H1 (cell line): Measurements from ENCODE around the gene ABCA13. TPM values are rescaled to one million over a fixed set of nuclear protein-coding genes. Genes with fewer than 3 reads are reported as not detected.

Source experiments
- BRCA1 ChIP-seq: IDR thresholded peaks from 2 replicates; pipeline ENCODE4 v1.6.1; 2012; ENCODE audit warnings: low read depth, low read length, improper control_type of control experiment
- CHD1 ChIP-seq: IDR thresholded peaks from 2 replicates; pipeline ENCODE4 v1.6.1; 2012; ENCODE audit warnings: low read depth, low read length, improper control_type of control experiment
- HDAC2 ChIP-seq, 2 experiments: fragments of 300-600 bp in 1 of 2; sonication (generic) in 1 of 2; IDR thresholded peaks; 2 replicates each; pipeline ENCODE4 v1.6.1; 2011 to 2012; ENCODE audit warnings: low read depth in 2 of 2, low read length in 2 of 2, mild to moderate bottlenecking in 2 of 2, moderate library complexity in 2 of 2, borderline replicate concordance in 1 of 2, inconsistent platforms in 1 of 2
- YY1 ChIP-seq: IDR thresholded peaks from 2 replicates; pipeline ENCODE4 v1.6.1; 2011; ENCODE audit warnings: low read depth, mild to moderate bottlenecking, low read length
- polyA plus RNA-seq, 7 experiments: library from polyadenylated mRNA; depleted of rRNA in 3 of 7; stranded (reverse) in 5 of 7; unstranded in 2 of 7; fragments of >200 nt in 5 of 7; fragments of 200-250 nt in 2 of 7; gene quantifications; 1 replicate in 5 of 7; 2 replicates in 1 of 7; 4 replicates in 1 of 7; pipeline versions ENCODE4 v1.2.1 to v1.2.3, GENCODE V29; 2011 to 2013; ENCODE audit warnings: missing spikeins in 2 of 7, mixed read lengths in 2 of 7
- total RNA-seq: library from RNA; stranded (reverse); fragmentation: NEBNext Ultra II Directional; extraction: Animal tissue kit (Norgen Biotek cat#: 25700); gene quantifications from 2 replicates; pipeline ENCODE4 v1.2.1, GENCODE V29; 2021

Gene ABCA13
- total and polyA plus RNA-seq, 2 of the 8 experiments (the other 6 are each of a cell fraction or from before 2014, with no cell fraction given) = 0.07 to 0.09 TPM

GRCh38 chr7:48505051-48505450 is 333.8 kb downstream of the ABCA13 start (continued):
- TF ChIP-seq HDAC2 (IDR thresholded peaks at IDR 0.05; ENCODE audit: borderline replicate concordance in 1 of 2, low read depth in 2 of 2, low read length in 2 of 2) (no peak), BRCA1 (no peak), CHD1 (no peak), YY1 (no peak)
